Measurements from ENCODE around the gene ENO2.

Gene ENO2

GRCh38 chr12:6943722-6944380 lies 29.5 kb downstream of the ENO2 start, which contains the start of the genes C12orf57 and RNU7-1:
Gene C12orf57 (plus strand): TSS chr12:6944022. CDS start chr12:6944122, 100 bp downstream.
Gene RNU7-1 (plus strand): TSS chr12:6943816.
- Mint-ChIP-seq H3K4me1 (peaks cover 70% of the 10 kb centered on the region), H3K36me3 (ENCODE audit: insufficient read depth) (peaks cover 26% of the 10 kb centered on the region), H3K27me3 (no peaks in the 10 kb centered on the region), H3K27ac (ENCODE audit: low read depth) (peak within 1 kb of the TSS; percentile 99), H3K9me3 (no peaks in the 10 kb centered on the region), H3K4me3 (peak within 1 kb of the TSS; percentile 98)
- ATAC-seq (replicated peaks; ENCODE audit: extremely low read depth, poor library complexity, severe bottlenecking) (peak; percentile 69), DNase-seq (ENCODE audit: low spot score in 2 of 2) (peak in 1 of 2 donors; percentile 69)

- DNase-seq (ENCODE audit: low spot score in 2 of 2) (peak; percentile 77 to 78), ATAC-seq (replicated peaks; ENCODE audit: extremely low read depth, poor library complexity, severe bottlenecking) (peak; percentile 58)
- peak overlapping the region; percentile 98 for H3K4me3 Mint-ChIP-seq
- H3K27ac Mint-ChIP-seq (ENCODE audit: low read depth), result peak overlapping the region; percentile 99
- peaks cover 31% of the 10 kb centered on the region for H3K36me3 Mint-ChIP-seq (ENCODE audit: insufficient read depth)
- H3K27me3 Mint-ChIP-seq, result no peaks in the 10 kb centered on the region
- no peaks in the 10 kb centered on the region for H3K9me3 Mint-ChIP-seq
- peaks cover 71% of the 10 kb centered on the region for H3K4me1 Mint-ChIP-seq
These were observed 30.2 kb downstream of the ENO2 start for GRCh38 chr12:6944381-6945186.

GRCh38 chr12:6945613-6946012 lies 31.2 kb downstream of the ENO2 start:
- peak overlapping the region; percentile 99 for H3K27ac Mint-ChIP-seq (ENCODE audit: low read depth)
- DNase-seq (ENCODE audit: low spot score in 2 of 2) (no peak), ATAC-seq (replicated peaks; ENCODE audit: extremely low read depth, poor library complexity, severe bottlenecking) (no peak)
- H3K9me3 Mint-ChIP-seq, result no peaks in the 10 kb centered on the region
- no peaks in the 10 kb centered on the region for H3K27me3 Mint-ChIP-seq
- peak overlapping the region; percentile 98 for H3K4me3 Mint-ChIP-seq
- H3K36me3 Mint-ChIP-seq (ENCODE audit: insufficient read depth), result peaks cover 32% of the 10 kb centered on the region
- peaks cover 81% of the 10 kb centered on the region for H3K4me1 Mint-ChIP-seq

GRCh38 chr12:6946033-6946919 lies 31.9 kb downstream of the ENO2 start:
- Mint-ChIP-seq H3K27me3 (no peaks in the 10 kb centered on the region), H3K9me3 (no peaks in the 10 kb centered on the region), H3K4me1 (peaks cover 86% of the 10 kb centered on the region), H3K27ac (ENCODE audit: low read depth) (peak overlapping the region; percentile 99), H3K4me3 (peak overlapping the region; percentile 98), H3K36me3 (ENCODE audit: insufficient read depth) (peaks cover 36% of the 10 kb centered on the region)
- no peak for ATAC-seq (replicated peaks; ENCODE audit: extremely low read depth, poor library complexity, severe bottlenecking)
- no peak for DNase-seq (ENCODE audit: low spot score in 2 of 2)

- Mint-ChIP-seq H3K27me3 (no peaks in the 10 kb centered on the region), H3K9me3 (no peaks in the 10 kb centered on the region), H3K36me3 (ENCODE audit: insufficient read depth) (peaks cover 36% of the 10 kb centered on the region), H3K4me1 (peaks cover 90% of the 10 kb centered on the region), H3K4me3 (peak overlapping the region; percentile 98), H3K27ac (ENCODE audit: low read depth) (peak overlapping the region; percentile 99)
- no peak for ATAC-seq (replicated peaks; ENCODE audit: extremely low read depth, poor library complexity, severe bottlenecking)
- no peak for DNase-seq (ENCODE audit: low spot score in 2 of 2)
These were observed 32.6 kb downstream of the ENO2 start for GRCh38 chr12:6946920-6947374.

- no peaks in the 10 kb centered on the region for H3K9me3 Mint-ChIP-seq
- H3K4me1 Mint-ChIP-seq, result peaks cover 91% of the 10 kb centered on the region
- H3K27ac Mint-ChIP-seq (ENCODE audit: low read depth), result peak overlapping the region; percentile 99
- DNase-seq (ENCODE audit: low spot score in 2 of 2), result no peak
- H3K36me3 Mint-ChIP-seq (ENCODE audit: insufficient read depth), result peaks cover 39% of the 10 kb centered on the region
- H3K27me3 Mint-ChIP-seq, result no peaks in the 10 kb centered on the region
- ATAC-seq (replicated peaks; ENCODE audit: extremely low read depth, poor library complexity, severe bottlenecking), result no peak
- H3K4me3 Mint-ChIP-seq, result peak overlapping the region; percentile 98
These were observed 33.2 kb downstream of the ENO2 start for GRCh38 chr12:6947615-6948014.

GRCh38 chr12:6948873-6949594 lies 34.7 kb downstream of the ENO2 start:
- no peaks in the 10 kb centered on the region for H3K27me3 Mint-ChIP-seq
- peak overlapping the region; percentile 98 for H3K4me3 Mint-ChIP-seq
- no peaks in the 10 kb centered on the region for H3K9me3 Mint-ChIP-seq
- DNase-seq (ENCODE audit: low spot score in 2 of 2), result no peak
- ATAC-seq (replicated peaks; ENCODE audit: extremely low read depth, poor library complexity, severe bottlenecking), result peak; percentile 22
- H3K36me3 Mint-ChIP-seq (ENCODE audit: insufficient read depth), result peaks cover 41% of the 10 kb centered on the region
- H3K27ac Mint-ChIP-seq (ENCODE audit: low read depth), result peak overlapping the region; percentile 99
- peaks cover 92% of the 10 kb centered on the region for H3K4me1 Mint-ChIP-seq

GRCh38 chr12:6950401-6950801 lies 36.0 kb downstream of the ENO2 start:
- Mint-ChIP-seq H3K4me1 (peaks cover 92% of the 10 kb centered on the region), H3K27ac (ENCODE audit: low read depth) (peak overlapping the region; percentile 99), H3K9me3 (no peaks in the 10 kb centered on the region), H3K4me3 (peak overlapping the region; percentile 98), H3K36me3 (ENCODE audit: insufficient read depth) (peaks cover 44% of the 10 kb centered on the region), H3K27me3 (no peaks in the 10 kb centered on the region)
- ATAC-seq (replicated peaks; ENCODE audit: extremely low read depth, poor library complexity, severe bottlenecking) (no peak), DNase-seq (ENCODE audit: low spot score in 2 of 2) (no peak)

GRCh38 chr12:6950811-6951540 lies 36.6 kb downstream of the ENO2 start, which contains the start of gene PTPN6:
Gene PTPN6 (plus strand): TSS chr12:6951356. CDS start chr12:6951513, 157 bp downstream.
- Mint-ChIP-seq H3K9me3 (no peaks in the 10 kb centered on the region), H3K27ac (ENCODE audit: low read depth) (peak within 1 kb of the TSS; percentile 99), H3K27me3 (no peaks in the 10 kb centered on the region), H3K36me3 (ENCODE audit: insufficient read depth) (peaks cover 49% of the 10 kb centered on the region), H3K4me3 (peak within 1 kb of the TSS; percentile 98), H3K4me1 (peaks cover 92% of the 10 kb centered on the region)
- DNase-seq (ENCODE audit: low spot score in 2 of 2) (no peak), ATAC-seq (replicated peaks; ENCODE audit: extremely low read depth, poor library complexity, severe bottlenecking) (peak; percentile 30)

GRCh38 chr12:6951551-6952120 lies 37.3 kb downstream of the ENO2 start:
- ATAC-seq (replicated peaks; ENCODE audit: extremely low read depth, poor library complexity, severe bottlenecking) (peak; percentile 16), DNase-seq (ENCODE audit: low spot score in 2 of 2) (no peak)
- Mint-ChIP-seq H3K9me3 (no peaks in the 10 kb centered on the region), H3K36me3 (ENCODE audit: insufficient read depth) (peaks cover 54% of the 10 kb centered on the region), H3K27ac (ENCODE audit: low read depth) (peak overlapping the region; percentile 99), H3K4me3 (peak overlapping the region; percentile 98), H3K4me1 (peaks cover 92% of the 10 kb centered on the region), H3K27me3 (no peaks in the 10 kb centered on the region)
